ENCODE measurements around the gene USP7.

- no peak for TF ChIP-seq CTCF (IDR thresholded peaks at IDR 0.05)
- no peak for TF ChIP-seq POLR2AphosphoS5 (IDR thresholded peaks at IDR 0.05)
Observed at GRCh38 chr16:8934601-8935000, 29.1 kb downstream of the USP7 start.

Data from prostate gland (tissue), 2 donors.